Pulmonary artery endothelial cell (primary cell): Measurements from ENCODE around the gene LHX5. TPM values are rescaled to one million over a fixed set of nuclear protein-coding genes. Genes with fewer than 3 reads are reported as not detected.

ENCODE experiments used
- DNase-seq: peaks from one replicate; pipeline ENCODE4 v3.0.0-alpha.2; 2011; ENCODE audit warnings: low read depth, low spot score
- total RNA-seq: library from RNA; depleted of rRNA; stranded (reverse); fragments of >200 nt; gene quantifications from 2 replicates; pipeline ENCODE4 v1.2.3, GENCODE V29; 2014

LHX5 gene
- total RNA-seq, 1 donor from 2014 or later, result not detected

GRCh38 chr12:113416091-113416754, 55.4 kb downstream of the LHX5 start:
- DNase-seq, result no peak

- DNase-seq, result no peak
These were observed 57.1 kb downstream of the LHX5 start for GRCh38 chr12:113414519-113415038.

- DNase-seq, result no peak
These were observed 58.2 kb downstream of the LHX5 start for GRCh38 chr12:113413488-113413939.

Other genes starting within 250 kb of the LHX5 start
- 10.4 and 27.0 TPM in 2 replicates for gene SLC8B1, start 136.8 kb downstream of the LHX5 start, total RNA-seq
- 18.0 and 26.7 TPM in 2 replicates for gene PLBD2, start 113.3 kb downstream of the LHX5 start, total RNA-seq
- not detected in 2 replicates for gene SDS, start 68.0 kb downstream of the LHX5 start, total RNA-seq
- gene SDSL, start 49.5 kb downstream of the LHX5 start, total RNA-seq, result 6.8 and 10.3 TPM in 2 replicates